Lower leg skin (tissue), 4 donors: ENCODE data around the gene BRICD5. TPM values are rescaled to one million over a fixed set of nuclear protein-coding genes. Genes with fewer than 3 reads are reported as not detected.

Experiments
- DNase-seq, 2 donors: peaks; one replicate each; pipeline ENCODE4 v3.0.0-alpha.2; 2019; ENCODE audit warnings: low spot score in 2 of 2
- H3K4me3 ChIP-seq: fragments of 200-600 bp; sonication (generic); 2 replicates; pipeline ENCODE4 v1.5.1; 2017; ENCODE audit warnings: mild to moderate bottlenecking, low read depth; ENCODE audit not compliant: poor library complexity, severe bottlenecking
- POLR2A ChIP-seq, 2 donors: fragments of 450-650 bp; IDR thresholded peaks; one replicate each; pipeline ENCODE4 v1.6.1; 2016 to 2017; ENCODE audit warnings: antibody characterized with exemption in 2 of 2, mild to moderate bottlenecking in 1 of 2, moderate library complexity in 1 of 2
- WGBS, 2 donors: methylation state at CpG; one replicate each; pipeline ENCODE4 v1.1.5; 2018; 5-methylcytosine and 5-hydroxymethylcytosine counted together
- intact Hi-C: fragments of 100-400 bp; cut with DNase I; formaldehyde crosslinking; loops from one replicate; pipeline ENCODE4 v1.15.0; 2023; ENCODE audit warnings: low total_unique reads
- total RNA-seq, 4 donors: library from RNA; depleted of rRNA; stranded (reverse); fragments of >200 nt; gene quantifications; one replicate each; pipeline ENCODE4 v1.1.0, GENCODE V29; 2016
- TF ChIP-seq, protein P1 (sequence below), 3 donors: fragments of 450-650 bp; IDR thresholded peaks; one replicate each; pipeline ENCODE4 v1.5.1; 2016; ENCODE audit warnings: antibody characterized with exemption in 3 of 3, mild to moderate bottlenecking in 3 of 3, moderate library complexity in 2 of 3

The BRICD5 gene
- total RNA-seq, 4 donors from 2014 or later, result 2.3 to 6.2 (median 2.5) TPM

DNA sequence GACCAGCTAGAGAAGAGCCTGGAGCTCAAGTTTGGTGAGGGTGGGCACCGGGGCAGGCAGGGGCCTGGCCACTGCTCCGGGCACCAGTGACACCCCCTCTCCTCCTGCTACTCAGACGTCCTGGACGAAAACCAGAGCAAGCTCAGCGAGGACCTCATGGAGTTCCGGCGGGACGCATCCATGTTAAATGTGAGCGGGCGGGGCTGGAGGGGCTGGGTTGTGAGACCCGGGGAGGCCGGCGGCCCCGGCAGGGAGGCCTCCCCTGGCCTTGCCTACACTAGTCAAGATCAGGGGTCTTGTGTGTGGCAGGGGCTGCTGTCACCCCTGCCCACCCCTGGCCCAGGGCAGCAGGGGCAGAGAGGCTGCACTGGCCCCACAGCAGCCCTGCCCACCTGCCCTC lies 37.3 kb downstream of the BRICD5 start:
- no peak for TF ChIP-seq POLR2A (IDR thresholded peaks at IDR 0.05)
- TF ChIP-seq, protein P1, sequence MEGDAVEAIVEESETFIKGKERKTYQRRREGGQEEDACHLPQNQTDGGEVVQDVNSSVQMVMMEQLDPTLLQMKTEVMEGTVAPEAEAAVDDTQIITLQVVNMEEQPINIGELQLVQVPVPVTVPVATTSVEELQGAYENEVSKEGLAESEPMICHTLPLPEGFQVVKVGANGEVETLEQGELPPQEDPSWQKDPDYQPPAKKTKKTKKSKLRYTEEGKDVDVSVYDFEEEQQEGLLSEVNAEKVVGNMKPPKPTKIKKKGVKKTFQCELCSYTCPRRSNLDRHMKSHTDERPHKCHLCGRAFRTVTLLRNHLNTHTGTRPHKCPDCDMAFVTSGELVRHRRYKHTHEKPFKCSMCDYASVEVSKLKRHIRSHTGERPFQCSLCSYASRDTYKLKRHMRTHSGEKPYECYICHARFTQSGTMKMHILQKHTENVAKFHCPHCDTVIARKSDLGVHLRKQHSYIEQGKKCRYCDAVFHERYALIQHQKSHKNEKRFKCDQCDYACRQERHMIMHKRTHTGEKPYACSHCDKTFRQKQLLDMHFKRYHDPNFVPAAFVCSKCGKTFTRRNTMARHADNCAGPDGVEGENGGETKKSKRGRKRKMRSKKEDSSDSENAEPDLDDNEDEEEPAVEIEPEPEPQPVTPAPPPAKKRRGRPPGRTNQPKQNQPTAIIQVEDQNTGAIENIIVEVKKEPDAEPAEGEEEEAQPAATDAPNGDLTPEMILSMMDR (IDR thresholded peaks at IDR 0.05), result no peak
- DNase-seq, result no peak
- 88 to 92% methylated on average over 14 of the region's 14 CpGs for WGBS, 2 donors
- no peak overlapping the region for H3K4me3 ChIP-seq
- intact Hi-C loops, result no loop called here

GRCh38 chr16:2172688-2173335 lies 37.9 kb downstream of the BRICD5 start:
- TF ChIP-seq, protein P1 (IDR thresholded peaks at IDR 0.05), result no peak
- no peak for TF ChIP-seq POLR2A (IDR thresholded peaks at IDR 0.05)
- intact Hi-C loops, result no loop called here
- no peak for DNase-seq
- no peak overlapping the region for H3K4me3 ChIP-seq
- 92 to 93% methylated on average over 29 of the region's 29 CpGs for whole genome bisulfite sequencing, 2 donors

GRCh38 chr16:2171601-2172178 lies 39.0 kb downstream of the BRICD5 start:
- TF ChIP-seq, protein P1 (IDR thresholded peaks at IDR 0.05), result no peak
- no peak for TF ChIP-seq POLR2A (IDR thresholded peaks at IDR 0.05)
- intact Hi-C loops, result no loop called here
- 95% methylated on average over 19 to 21 of the region's 28 CpGs for WGBS, 2 donors
- no peak for DNase-seq
- no peak overlapping the region for H3K4me3 ChIP-seq

- DNase-seq, result no peak
- 87 to 94% methylated on average over 34 to 37 of the region's 47 CpGs for WGBS, 2 donors
- TF ChIP-seq POLR2A (IDR thresholded peaks at IDR 0.05), result no peak
- TF ChIP-seq, protein P1 (IDR thresholded peaks at IDR 0.05), result no peak
- intact Hi-C loops, result no loop called here
- no peak overlapping the region for H3K4me3 ChIP-seq
Measured at GRCh38 chr16:2170587-2171435, 39.9 kb downstream of the BRICD5 start.

GRCh38 chr16:2170080-2170479 lies 40.6 kb downstream of the BRICD5 start:
- H3K4me3 ChIP-seq, result no peak overlapping the region
- WGBS, 2 donors, result 67 to 90% methylated on average over 6 to 15 of the region's 18 CpGs
- TF ChIP-seq POLR2A (IDR thresholded peaks at IDR 0.05), result no peak
- TF ChIP-seq, protein P1 (IDR thresholded peaks at IDR 0.05), result no peak
- DNase-seq, result no peak
- intact Hi-C loops, result no loop called here
